GM12891 (cell line): ENCODE results near the gene PROSER3.

ENCODE experiments used
- POLR2A ChIP-seq: IDR thresholded peaks from 2 replicates; pipeline ENCODE4 v1.6.1; 2011; ENCODE audit warnings: low read depth, low read length, control low read depth
- TAF1 ChIP-seq: IDR thresholded peaks from 2 replicates; pipeline ENCODE4 v1.6.1; 2011; ENCODE audit warnings: low read depth, low read length, control low read depth

DNA sequence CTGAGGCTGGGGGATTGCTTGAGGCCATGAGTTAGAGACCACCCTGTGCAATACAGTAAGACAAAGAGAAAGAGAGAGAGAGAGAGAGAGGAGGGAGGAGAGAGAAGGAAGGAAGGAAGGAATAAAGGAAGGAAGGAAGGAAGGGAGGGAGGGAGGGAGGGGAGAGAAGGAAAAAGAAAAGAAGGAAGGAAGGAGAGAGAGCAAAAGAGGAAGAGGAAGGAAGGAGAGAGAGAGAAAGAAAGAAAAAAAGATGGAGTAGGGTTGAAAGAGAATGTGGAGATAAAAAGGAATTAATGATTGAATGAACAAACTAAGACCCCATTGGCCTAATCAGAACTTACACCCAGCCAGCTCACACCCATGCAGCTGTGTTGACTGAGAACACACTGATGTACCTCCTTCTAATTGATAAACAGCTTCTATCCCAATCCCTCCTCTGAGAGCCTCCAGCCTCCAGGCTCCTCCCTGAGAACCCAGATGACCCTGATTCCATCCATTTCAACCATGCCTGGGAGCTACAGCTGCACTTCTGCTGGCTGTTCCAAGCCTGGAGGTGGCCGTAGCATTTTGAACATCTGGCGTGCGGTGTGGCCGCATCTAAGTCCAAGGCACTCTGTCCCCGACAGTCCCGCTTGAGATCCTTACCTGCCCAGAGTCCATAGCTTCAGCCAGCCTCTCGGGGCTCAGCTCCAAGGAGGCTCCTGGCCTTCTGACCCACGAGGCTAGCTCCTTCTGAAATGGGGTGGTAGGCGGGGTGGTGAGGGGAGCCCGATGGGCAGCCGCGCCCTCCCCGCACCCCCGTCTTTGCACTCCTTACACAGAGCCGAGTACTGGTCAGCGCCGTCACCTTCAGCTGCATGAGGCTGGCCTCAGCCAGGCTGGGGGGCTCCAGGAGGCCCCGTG, 53.6 kb downstream of the PROSER3 start:
- TF ChIP-seq POLR2A = no peak
- TF ChIP-seq TAF1 = no peak
